HFFc6 (cell line): Measurements from ENCODE around the gene ARHGEF7. TPM values are rescaled to one million over a fixed set of nuclear protein-coding genes. Genes with fewer than 3 reads are reported as not detected.

Experiments
- DNase-seq: peaks from one replicate; pipeline ENCODE4 v3.0.0-alpha.2; 2018
- H3K27ac Mint-ChIP-seq: 2 replicates; pipeline ENCODE4 v1.8.0; 2020; ENCODE audit warnings: mild to moderate bottlenecking, mixed read lengths
- H3K27me3 Mint-ChIP-seq: 2 replicates; pipeline ENCODE4 v1.8.0; 2021; ENCODE audit warnings: mild to moderate bottlenecking, moderate library complexity, mixed read lengths; ENCODE audit not compliant: insufficient read depth
- H3K36me3 Mint-ChIP-seq: 2 replicates; pipeline ENCODE4 v1.8.0; 2021; ENCODE audit warnings: low read depth, mixed read lengths
- H3K4me1 Mint-ChIP-seq: 2 replicates; pipeline ENCODE4 v1.8.0; 2020; ENCODE audit warnings: low read depth, mixed read lengths
- H3K4me3 Mint-ChIP-seq: 2 replicates; pipeline ENCODE4 v1.8.0; 2020; ENCODE audit warnings: mild to moderate bottlenecking, moderate library complexity, mixed read lengths
- H3K9me3 Mint-ChIP-seq: 2 replicates; pipeline ENCODE4 v1.8.0; 2020; ENCODE audit warnings: mild to moderate bottlenecking, mixed read lengths
- CTCF ChIP-seq: fragments of 200-600 bp; sonication (generic); IDR thresholded peaks from 2 replicates; pipeline ENCODE4 v1.5.0; 2021; ENCODE audit warnings: antibody characterized with exemption, mild to moderate bottlenecking
- total RNA-seq, 6 experiments: library from RNA; stranded (reverse); fragmentation: NEBNext Ultra II Directional; extraction: Animal tissue kit (Norgen Biotek cat#: 25700); gene quantifications; 2 replicates in 1 of 6; 3 replicates in 5 of 6; pipeline ENCODE4 v1.2.3, GENCODE V29; 2021

The ARHGEF7 gene
- total RNA-seq, 6 experiments from 2014 or later: 32.3 to 38.1 (median 35.0) TPM

GRCh38 chr13:111338841-111339240, 223.7 kb downstream of the ARHGEF7 start:
- Mint-ChIP-seq H3K9me3 (no peaks in the 10 kb centered on the region), H3K4me3 (no peak overlapping the region), H3K4me1 (peaks cover 20% of the 10 kb centered on the region), H3K27me3 (peaks cover 2% of the 10 kb centered on the region; the same call in 1 of the 2 replicates), H3K36me3 (no peaks in the 10 kb centered on the region), H3K27ac (no peak overlapping the region)
- no peak for DNase-seq
- TF ChIP-seq CTCF: no peak

DNA sequence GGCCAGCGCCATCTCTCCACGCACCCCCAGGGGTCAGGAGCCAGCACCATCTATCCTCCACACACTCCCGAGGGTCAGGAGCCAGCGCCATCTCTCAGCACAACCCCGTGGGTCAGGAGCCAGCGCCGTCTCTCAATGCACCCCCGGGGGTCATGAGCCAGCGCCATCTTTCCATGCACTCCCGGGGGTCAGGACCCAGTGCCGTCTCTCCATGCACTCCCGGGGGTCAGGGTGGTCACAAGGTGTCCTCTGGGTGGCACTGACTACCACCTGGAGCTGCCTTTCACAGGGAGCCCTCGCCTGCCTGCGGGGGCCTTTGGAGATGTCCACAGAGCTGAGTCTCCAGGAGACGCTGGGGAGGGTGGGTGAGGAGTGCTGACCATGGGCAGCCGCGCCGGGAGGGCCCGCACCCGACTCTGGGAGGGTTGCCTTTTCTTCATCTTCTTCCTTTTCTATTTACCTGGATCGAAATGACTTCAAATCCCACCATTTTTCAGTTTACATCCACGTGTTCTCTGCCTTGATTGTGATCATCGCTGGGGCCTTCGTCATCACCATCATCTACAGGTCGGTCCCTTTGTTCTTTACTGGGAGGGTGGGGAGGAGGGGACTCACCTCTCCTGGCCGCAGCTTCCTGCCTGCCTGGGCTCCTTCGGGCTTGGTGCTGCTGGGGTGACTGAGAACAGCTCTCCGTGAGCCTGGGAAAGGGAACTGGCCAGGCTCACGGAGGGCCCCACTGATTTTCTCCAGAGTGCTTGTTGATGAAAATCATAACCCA, 224.4 kb downstream of the ARHGEF7 start:
- H3K27ac Mint-ChIP-seq: no peak overlapping the region
- peaks cover 2% of the 10 kb centered on the region; the same call in 1 of the 2 replicates for H3K27me3 Mint-ChIP-seq
- peaks cover 27% of the 10 kb centered on the region for H3K4me1 Mint-ChIP-seq
- H3K9me3 Mint-ChIP-seq: no peaks in the 10 kb centered on the region
- H3K36me3 Mint-ChIP-seq: no peaks in the 10 kb centered on the region
- TF ChIP-seq CTCF: no peak
- DNase-seq: no peak
- H3K4me3 Mint-ChIP-seq: no peak overlapping the region

DNA sequence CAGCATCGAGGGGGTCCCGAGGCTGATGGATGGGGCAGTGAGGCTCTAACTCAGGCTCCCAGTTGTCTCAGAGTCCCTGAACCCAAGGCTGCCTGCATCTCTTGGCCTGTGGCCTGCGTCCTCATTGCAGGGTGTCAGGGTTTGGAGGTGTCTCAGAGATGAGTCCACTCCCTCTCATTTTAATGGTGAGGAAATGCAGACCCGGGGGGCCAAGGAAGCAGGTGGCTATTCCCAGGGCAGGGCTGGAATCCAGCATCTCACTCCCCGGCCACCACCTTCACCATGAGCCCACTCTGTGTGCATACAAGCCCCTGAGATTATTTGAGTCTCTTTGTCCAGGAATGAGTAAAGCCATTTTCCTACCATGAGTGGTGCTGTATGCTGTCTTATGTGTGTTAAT, 226.8 kb downstream of the ARHGEF7 start:
- DNase-seq: no peak
- TF ChIP-seq CTCF: no peak
- Mint-ChIP-seq H3K4me1 (peaks cover 24% of the 10 kb centered on the region), H3K27me3 (peaks cover 4% of the 10 kb centered on the region; the same call in 1 of the 2 replicates), H3K9me3 (no peaks in the 10 kb centered on the region), H3K27ac (no peak overlapping the region), H3K36me3 (no peaks in the 10 kb centered on the region), H3K4me3 (no peak overlapping the region)

- DNase-seq: no peak
- Mint-ChIP-seq H3K27ac (no peak overlapping the region), H3K4me3 (no peak overlapping the region), H3K36me3 (no peaks in the 10 kb centered on the region), H3K9me3 (no peaks in the 10 kb centered on the region), H3K27me3 (peaks cover 4% of the 10 kb centered on the region; the same call in 1 of the 2 replicates), H3K4me1 (peaks cover 15% of the 10 kb centered on the region)
- TF ChIP-seq CTCF: no peak
These were observed 227.6 kb downstream of the ARHGEF7 start for GRCh38 chr13:111342721-111343120.

DNA sequence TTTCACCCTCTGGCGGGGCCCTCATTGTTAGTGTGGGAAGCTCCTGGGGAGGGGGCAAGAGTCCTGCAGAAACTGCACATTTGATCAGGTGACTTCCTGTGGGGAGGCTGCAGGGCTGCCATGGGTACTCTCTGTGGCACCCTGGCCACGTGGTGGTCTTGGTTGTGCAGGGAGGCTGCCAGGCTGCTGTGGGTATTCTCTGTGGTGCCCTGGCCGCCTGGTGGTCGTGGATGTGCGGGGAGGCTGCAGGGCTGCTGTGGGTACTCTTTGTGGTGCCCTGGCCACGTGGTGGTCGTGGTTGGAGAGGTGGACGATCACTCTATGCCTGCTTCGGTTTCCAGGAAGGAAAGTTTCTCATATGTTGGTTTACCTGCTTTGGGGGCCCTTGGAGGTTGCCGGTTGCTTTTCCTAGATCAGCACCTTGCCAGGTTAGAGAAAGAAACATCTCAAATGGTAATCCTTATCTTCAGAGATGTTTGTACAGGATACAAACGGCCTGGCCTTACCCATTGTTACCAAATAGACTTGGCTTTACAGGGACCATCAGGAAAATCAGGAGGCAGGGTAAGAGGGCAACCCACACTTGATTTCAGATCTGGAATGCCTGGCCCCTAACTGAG, 228.2 kb downstream of the ARHGEF7 start:
- Mint-ChIP-seq H3K4me1 (peaks cover 11% of the 10 kb centered on the region; the same call in 1 of the 2 replicates), H3K27ac (no peak overlapping the region), H3K36me3 (no peaks in the 10 kb centered on the region), H3K9me3 (no peaks in the 10 kb centered on the region), H3K27me3 (peaks cover 6% of the 10 kb centered on the region; the same call in 1 of the 2 replicates), H3K4me3 (no peak overlapping the region)
- no peak for TF ChIP-seq CTCF
- no peak for DNase-seq
